ENCODE measurements around the gene BIRC7.

The BIRC7 gene, protein sequence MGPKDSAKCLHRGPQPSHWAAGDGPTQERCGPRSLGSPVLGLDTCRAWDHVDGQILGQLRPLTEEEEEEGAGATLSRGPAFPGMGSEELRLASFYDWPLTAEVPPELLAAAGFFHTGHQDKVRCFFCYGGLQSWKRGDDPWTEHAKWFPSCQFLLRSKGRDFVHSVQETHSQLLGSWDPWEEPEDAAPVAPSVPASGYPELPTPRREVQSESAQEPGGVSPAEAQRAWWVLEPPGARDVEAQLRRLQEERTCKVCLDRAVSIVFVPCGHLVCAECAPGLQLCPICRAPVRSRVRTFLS

DNA sequence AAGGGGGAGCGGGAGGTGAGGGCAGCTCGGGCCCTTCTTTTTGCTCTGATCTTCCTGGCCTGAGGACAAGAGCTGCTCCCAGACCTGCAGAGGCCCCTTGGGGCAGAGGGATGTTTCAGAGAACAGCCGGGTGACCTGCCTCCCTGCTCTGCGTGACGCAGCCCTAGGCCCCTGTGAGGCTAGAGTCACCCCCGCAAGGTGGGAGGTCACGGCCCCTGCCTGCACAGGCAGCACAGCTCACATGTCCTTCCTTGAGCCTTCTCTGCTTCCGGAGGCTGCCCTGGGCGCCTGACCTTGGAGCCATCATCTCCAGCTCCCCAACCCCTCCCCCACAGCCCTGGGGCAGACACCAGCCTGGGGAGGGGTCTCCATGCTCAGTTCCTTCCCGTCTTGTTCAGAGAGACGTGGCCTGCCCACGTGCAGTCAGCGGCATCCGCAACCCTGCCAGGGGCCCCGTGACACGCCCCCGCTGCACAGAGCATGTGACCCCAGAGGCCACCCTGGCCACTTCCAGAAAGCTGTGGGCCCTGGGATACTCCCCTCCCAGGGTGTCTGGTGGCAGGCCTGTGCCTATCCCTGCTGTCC lies at the start of gene BIRC7:
Gene BIRC7 (plus strand): TSS at position 507 of the 585 bp plus-strand sequence. CDS start 192 bp downstream, outside the sequence.
- FAIRE-seq: no peak

DNA sequence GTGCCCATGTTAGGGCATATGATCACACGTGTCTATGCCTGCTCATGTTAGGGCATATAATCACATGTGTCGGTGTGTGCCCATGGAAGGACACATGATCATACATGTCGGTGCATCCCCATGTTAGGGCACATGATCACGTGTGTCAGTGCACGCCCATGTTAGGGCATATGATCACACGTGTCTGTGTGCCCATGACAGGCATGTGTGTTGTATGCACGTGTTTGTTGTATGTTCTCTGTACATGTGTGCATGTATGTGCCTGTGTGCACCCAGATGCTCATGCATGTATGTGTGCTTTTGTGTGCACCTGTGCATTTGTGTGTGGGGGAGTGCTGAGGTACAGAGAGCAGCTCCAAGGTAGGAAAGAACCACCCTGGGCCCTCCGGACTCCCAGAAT lies 49.6 kb upstream of the BIRC7 start:
- FAIRE-seq: no peak

DNA sequence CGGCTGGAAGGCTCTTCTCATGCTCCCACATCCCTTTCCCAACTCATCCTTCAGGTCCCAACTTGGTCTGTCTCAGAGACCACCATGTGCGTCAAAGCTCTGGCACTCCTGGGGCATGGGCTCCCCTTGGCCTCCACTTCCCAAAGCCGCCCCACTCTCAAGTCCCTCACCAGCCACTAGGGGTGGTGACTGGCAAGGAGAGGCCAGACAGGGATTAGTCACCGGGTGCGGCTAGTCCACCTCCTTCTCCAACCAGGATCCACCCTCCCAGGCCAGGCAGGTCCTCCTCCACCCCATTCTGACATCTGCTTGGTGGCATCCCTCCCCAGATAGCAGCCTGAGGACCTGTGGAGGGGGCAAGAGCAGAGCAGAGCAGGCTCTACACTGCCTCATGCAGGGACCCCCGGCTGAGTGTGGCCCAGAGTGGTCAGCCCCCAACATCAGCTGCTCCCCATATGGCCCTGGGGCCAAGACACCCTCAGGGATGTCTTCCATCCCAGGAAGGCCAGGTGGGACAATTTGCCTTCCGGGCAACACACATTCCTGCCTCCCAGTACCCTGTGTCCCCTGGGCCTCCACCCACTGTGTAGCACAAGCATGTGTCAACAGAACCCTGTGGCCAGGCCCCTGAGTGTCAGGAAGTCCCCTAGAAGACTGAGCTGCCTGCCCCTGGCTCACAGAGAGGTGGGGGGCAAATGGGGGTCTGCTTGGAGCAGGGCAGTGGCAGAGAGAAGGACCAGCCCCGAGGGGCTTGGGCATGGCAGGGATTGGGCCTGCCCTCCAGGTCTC lies 49.0 kb upstream of the BIRC7 start:
- no peak for FAIRE-seq

DNA sequence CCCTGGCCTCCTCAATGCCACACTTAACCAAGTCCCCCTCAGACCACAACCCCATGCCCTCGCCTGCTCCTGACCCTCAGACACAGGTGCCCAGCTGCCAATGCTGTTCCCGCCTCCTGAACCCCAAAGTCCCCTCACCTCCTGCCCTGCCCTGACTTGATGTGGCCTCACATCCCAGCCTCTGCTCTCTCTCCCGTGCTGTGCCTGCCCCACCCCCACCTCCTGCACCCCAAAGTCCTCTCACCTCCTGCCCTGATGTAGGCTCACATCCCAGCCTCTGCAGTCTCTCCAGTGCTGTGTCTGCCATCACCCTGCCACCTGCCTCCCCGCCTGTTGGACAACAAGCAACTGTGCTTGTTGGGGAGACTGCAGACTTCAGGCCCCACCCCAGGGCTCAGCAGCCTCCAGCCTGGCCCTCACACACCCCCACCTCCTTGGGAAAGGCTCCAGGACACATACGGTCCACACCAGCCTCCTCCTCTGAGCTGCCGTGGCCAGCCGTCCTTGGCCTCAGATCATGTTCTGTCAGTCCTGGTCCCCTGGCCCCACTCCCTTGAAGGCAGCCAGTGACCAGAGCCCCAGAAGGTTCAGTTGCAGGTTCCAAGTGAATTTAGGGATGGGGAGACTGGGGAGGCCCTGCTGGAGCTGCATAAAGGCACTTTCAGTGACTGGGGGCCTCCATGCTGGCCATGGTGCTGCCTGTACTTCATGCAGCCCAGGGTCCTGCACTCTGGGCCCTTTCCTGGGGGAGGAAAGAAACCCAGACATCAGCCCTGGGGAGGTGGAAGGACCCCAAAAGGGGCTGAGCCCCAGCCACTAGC lies 48.2 kb upstream of the BIRC7 start:
- FAIRE-seq: no peak

- no peak for FAIRE-seq
Measured at GRCh38 chr20:63188159-63188442, 47.6 kb upstream of the BIRC7 start.

DNA sequence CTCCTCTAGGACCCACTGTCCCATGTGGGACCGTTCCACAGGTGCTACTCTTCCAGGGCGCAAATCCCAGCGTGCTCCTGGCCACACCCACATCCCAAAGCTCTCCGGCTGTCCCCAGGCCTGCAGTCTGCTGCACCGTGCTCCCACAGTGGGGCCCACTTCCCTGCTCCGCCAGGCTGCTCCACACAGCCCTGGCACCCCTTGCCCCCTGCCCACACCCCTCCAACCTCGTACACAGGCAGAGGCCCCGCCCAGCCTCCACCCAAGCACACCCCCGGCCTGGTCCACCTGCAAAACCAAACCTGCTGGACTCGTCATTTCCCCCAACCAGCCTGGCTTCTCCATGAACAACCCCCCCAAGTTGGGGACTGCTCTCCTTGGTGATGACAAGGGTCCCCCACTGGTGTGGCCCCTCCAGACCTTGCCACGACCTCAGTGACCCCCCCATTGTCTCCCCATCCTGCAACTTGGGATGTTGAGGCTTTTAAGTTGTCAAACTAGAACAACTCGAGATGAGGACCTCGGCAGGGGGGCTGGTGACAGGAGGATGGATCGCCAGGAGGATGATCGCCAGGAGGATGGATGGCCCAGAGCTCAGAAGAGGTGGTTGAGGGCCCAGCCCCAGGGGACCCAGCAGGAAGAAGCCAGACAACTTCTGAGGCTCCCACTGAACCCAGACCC lies 46.9 kb upstream of the BIRC7 start:
- no peak for FAIRE-seq

DNA sequence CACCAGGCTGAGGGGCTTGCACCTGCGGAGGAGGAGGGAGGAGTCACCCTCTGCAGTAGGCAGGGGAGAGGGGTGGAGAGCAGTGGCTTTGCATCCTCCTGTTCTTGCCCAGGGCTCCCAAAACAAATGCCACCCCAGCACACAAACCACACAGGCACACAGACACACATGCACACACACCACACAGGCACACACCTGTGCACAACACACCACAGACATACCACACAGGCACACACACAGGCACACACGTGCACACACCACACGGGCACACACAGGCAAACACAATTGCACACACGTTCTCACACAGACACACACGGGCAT lies 46.4 kb upstream of the BIRC7 start:
- FAIRE-seq: no peak

DNA sequence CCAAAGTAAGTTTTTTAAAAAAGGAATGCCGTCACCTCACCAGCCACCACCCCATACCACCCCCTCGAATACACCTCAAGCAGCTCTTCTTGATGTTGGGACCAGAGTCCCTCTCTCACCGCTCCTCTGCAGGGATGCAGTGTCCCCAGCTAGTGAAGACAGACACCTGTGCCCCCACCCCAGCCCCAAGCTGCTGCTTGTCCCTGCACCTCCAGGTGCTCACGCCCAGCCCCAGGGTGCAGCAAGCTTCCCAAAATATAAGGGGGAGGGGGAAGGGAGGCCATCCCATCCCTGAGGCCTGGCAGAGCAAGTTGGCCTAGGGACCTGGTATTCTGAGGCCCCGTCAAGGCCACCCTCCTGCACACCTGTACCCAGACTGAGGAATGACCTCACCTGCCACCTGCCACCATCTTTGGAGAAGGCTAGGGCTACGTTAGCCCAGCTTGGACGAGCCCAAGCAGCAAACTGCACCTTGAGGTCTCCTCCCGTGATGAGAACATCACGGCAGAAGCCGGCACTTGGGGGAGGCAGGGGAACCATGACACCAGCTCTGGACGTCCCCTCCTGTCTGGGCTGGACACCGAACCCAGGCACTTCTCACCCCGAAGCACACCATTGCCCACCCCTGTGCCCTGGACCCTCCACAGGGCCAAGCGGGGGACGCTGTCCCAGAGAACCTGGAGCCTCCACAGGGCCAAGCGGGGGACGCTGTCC lies 45.7 kb upstream of the BIRC7 start:
- no peak for FAIRE-seq

DNA sequence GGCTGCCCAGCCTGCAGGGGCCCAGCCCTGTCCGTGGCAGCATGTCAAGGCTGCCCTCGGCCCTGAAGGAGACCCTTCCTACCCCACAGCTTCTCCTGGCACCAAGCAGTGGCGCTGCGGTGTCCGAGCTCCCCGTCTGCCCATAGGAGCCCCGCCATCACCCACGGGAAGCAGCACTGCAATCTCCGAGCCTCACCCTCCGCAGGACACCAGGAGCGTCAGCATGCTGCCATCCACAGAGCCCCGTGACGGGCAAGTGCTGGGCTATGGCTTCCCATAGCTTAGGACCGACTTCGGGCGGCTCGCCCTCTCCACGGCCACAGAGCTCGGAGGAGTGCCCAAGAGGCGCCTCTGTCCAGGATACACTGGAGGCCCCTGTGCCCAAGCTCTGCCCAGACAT lies 44.9 kb upstream of the BIRC7 start:
- no peak for FAIRE-seq

GRCh38 chr20:63191400-63191799 lies 44.3 kb upstream of the BIRC7 start:
- FAIRE-seq: no peak

DNA sequence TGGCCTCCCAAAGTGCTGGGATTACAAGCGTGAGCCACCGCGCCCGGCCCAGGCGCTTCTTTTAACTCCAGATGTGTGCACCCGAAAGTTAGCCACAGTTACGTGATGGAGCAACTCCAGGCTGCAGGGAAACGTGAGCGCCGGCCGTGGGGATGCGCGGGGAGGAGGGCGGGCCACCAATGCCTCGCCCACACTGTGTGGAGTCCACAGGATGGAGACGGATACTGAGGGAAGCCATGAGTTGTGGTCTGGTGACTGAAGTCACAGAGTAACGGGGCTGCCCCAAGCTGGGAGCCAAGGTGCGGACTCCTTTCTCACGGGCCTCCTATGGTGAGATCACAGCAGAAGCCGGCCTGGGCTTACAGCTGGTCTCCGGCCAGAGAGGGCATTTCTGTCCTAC lies 43.0 kb upstream of the BIRC7 start:
- no peak for FAIRE-seq

GRCh38 chr20:63194007-63194796 lies 41.5 kb upstream of the BIRC7 start:
- FAIRE-seq: no peak

GRCh38 chr20:63194797-63195173 lies 40.9 kb upstream of the BIRC7 start:
- no peak for FAIRE-seq

DNA sequence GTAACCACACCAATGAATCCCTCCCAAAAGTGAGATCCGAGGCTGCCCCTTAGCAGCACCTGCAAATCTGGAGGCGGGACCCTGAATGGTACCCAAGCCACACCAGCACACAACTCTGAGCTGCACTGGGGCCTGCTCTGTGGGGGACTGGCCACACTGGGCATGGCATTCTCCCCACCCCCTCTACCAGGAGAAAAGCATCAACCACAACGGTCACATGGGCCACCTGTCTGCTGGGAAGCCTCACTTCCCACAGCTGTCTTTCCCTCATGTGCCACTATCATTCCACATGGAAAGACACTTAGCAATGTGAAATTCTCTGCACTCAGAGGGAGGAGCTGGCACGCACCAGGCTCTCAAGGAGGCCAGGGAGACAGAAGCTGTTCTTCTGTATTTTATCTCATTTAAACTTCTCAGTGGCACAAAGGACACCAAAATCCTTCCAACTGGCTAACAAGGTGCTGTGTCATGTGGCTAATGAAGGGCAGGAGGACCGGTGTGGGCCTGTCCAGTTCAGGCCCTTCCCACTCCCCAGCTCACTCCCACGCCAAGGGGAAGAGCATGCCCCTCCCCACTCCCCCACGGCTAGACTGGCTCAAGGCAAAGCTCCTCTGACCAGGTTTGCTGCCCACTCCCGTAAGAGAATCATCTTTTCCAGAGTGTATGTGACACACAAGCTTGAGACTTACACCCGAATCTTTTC lies 38.8 kb upstream of the BIRC7 start:
- no peak for FAIRE-seq

DNA sequence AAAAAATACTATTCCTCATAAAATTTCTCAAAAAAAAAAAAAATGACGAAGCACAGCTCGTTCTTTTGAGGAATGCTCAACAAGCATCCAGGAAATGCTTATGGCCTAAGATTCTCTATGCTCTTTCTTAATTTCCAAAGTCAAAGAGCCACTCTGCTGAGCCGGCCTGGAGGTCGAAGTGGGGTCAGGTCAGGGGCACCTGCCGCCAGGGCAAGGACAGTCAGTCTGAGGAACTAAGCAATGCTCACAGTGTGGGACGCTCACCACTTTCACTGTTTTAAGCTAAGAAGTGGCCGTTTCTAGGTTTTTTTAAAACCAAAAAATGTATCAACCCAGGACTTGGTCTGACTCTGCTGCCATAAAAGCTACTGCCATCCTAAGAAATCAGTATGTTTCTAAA lies 37.1 kb upstream of the BIRC7 start:
- no peak for FAIRE-seq

DNA sequence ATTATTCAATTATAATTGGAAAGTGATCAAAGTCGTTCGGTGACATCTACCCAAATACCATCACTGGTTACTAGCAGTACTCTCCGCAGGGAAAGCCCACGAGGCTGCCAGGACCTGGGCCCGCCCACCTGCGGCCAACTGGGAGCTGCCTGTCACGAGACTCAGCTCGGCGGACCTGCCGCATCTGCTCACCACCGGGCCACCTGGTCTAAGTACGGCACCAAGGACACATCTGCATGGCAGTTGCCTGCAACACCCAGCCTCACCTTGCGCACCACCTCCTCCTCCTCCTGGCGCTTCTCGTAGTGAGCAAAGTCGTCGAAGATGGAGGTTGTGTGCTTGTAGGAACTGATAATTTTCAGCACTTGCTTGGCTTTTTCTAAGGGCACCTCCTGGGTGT lies 33.7 kb upstream of the BIRC7 start:
- FAIRE-seq: no peak

DNA sequence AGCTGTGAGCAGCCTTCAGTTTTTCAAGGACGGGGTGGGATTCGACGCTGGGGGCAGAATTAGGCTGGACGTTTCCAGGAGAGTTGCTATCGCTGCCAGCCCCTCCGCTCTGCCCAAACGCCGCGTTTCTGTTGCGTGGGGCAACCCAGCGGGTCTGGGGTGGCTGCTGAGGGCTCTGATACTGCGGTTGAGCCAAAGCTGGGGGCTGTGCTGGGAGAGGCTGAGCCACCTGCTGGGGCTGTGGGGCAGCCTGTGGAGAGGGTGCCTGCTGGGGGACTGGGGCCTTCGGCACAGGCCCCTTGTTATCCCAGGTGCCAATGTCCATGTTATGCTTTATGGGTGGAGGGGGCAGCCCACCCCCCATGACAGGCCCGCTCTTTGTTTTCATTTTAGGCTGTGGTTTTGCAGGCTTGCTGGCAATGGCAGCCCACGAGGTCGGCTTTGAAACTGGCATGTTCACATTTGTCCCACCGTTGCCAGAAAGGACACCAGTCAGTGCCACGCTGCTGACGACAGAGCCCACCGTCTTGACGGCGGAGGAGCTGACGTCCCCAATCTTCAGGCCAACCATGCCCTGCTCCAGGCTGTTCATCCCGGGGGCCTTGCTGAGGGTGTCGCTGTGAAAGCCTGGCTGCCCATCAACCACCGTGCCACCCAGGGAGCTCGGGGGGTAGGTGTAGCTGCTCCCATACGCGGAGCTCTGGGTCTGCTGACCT lies 32.7 kb upstream of the BIRC7 start:
- FAIRE-seq: no peak

GRCh38 chr20:63204362-63204761 lies 31.3 kb upstream of the BIRC7 start:
- FAIRE-seq: no peak

- FAIRE-seq: no peak
Measured at GRCh38 chr20:63205896-63206295, 29.8 kb upstream of the BIRC7 start.

DNA sequence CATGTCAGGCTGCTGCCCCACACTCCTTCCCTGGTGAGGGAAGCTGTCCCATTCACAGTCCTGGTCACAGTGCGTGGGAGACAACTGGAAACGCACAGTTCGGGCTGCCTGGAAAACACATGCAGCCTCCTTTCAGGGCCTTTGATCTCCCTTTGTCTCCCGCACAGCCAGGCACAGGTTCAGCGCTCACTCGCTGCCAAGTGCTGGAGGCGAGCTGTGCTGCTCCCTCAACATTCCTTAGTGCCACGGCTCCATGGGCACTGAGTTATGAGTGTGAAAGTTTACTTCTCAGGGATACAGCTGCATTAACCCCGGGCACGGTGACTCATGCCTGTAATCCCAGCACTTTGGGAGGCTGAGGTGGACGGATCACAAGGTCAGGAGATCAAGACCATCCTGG lies 28.8 kb upstream of the BIRC7 start:
- FAIRE-seq: no peak

All from TTC549 (cell line).